Bronchial epithelial cell (primary cell): ENCODE results near the gene KIAA0930. TPM values are rescaled to one million over a fixed set of nuclear protein-coding genes. Genes with fewer than 3 reads are reported as not detected.
A peak's percentile ranks its signal among the peaks of the same experiment; 100 is the strongest.

Source experiments
- DNase-seq: peaks from one replicate; pipeline ENCODE4 v3.0.0-alpha.2; 2010; ENCODE audit warnings: low read depth
- FAIRE-seq: peaks from 2 replicates; lab custom pipeline; 2011; peaks lifted over from hg19 to GRCh38; lab: Jason Lieb, UNC
- H3K27me3 ChIP-seq: 2 replicates; pipeline ENCODE4 v1.5.1; 2011; ENCODE audit warnings: low read length; ENCODE audit not compliant: control insufficient read depth, insufficient read depth
- H3K36me3 ChIP-seq: 2 replicates; pipeline ENCODE4 v1.5.1; 2011; ENCODE audit warnings: low read length; ENCODE audit not compliant: control insufficient read depth, insufficient read depth
- H3K4me3 ChIP-seq: 2 replicates; pipeline ENCODE4 v1.5.1; 2011; ENCODE audit warnings: mild to moderate bottlenecking, low read depth, low read length, control low read depth
- total RNA-seq: library from RNA; depleted of rRNA; stranded (reverse); fragments of >200 nt; gene quantifications from 2 replicates; pipeline ENCODE4 v1.2.1, GENCODE V29; 2014
- TF ChIP-seq, protein P1 (sequence below): IDR thresholded peaks from 2 replicates; pipeline ENCODE4 v1.5.1; 2011; ENCODE audit warnings: mild to moderate bottlenecking, moderate library complexity, low read length, control low read depth, inconsistent platforms; ENCODE audit not compliant: insufficient read depth, severe bottlenecking

KIAA0930 gene
- total RNA-seq, 1 donor from 2014 or later = 78.5 TPM

- H3K36me3 ChIP-seq = peaks cover 41% of the 10 kb centered on the region
- DNase-seq (peak; percentile 89), FAIRE-seq (peak; percentile 99)
Measured at GRCh38 chr22:45207981-45208664, 32.6 kb downstream of the KIAA0930 start.

DNA sequence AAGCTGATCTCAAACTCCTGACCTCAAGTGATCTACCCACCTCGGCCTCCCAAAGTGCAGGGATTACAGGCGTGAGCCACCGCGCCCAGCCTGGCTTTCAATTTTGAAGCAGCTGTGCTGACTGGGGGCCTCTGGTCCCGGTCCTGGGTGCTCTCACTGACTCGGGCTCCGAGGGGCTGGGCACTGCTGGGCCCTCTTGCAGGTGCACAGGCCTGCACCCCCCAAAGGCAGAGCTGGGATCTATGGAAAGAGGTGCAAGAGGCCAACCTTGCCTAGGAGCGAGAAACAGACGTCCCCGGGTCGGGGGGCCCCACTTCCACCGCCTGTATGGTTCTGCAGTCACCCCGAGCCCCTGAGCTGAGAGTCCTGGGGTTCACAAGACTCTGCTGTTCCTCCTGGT is 33.2 kb downstream of the KIAA0930 start:
- H3K27me3 ChIP-seq = no peaks in the 10 kb centered on the region
- TF ChIP-seq, protein P1, sequence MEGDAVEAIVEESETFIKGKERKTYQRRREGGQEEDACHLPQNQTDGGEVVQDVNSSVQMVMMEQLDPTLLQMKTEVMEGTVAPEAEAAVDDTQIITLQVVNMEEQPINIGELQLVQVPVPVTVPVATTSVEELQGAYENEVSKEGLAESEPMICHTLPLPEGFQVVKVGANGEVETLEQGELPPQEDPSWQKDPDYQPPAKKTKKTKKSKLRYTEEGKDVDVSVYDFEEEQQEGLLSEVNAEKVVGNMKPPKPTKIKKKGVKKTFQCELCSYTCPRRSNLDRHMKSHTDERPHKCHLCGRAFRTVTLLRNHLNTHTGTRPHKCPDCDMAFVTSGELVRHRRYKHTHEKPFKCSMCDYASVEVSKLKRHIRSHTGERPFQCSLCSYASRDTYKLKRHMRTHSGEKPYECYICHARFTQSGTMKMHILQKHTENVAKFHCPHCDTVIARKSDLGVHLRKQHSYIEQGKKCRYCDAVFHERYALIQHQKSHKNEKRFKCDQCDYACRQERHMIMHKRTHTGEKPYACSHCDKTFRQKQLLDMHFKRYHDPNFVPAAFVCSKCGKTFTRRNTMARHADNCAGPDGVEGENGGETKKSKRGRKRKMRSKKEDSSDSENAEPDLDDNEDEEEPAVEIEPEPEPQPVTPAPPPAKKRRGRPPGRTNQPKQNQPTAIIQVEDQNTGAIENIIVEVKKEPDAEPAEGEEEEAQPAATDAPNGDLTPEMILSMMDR = no peak
- FAIRE-seq (no peak), DNase-seq (no peak)
- no peak overlapping the region for H3K4me3 ChIP-seq
- H3K36me3 ChIP-seq = peaks cover 47% of the 10 kb centered on the region

More at GRCh38 chr22:45207981-45208664, 32.6 kb downstream of the KIAA0930 start:
- Histone ChIP-seq H3K27me3 (no peaks in the 10 kb centered on the region), H3K4me3 (no peak overlapping the region)
- TF ChIP-seq, protein P1 = no peak

DNA sequence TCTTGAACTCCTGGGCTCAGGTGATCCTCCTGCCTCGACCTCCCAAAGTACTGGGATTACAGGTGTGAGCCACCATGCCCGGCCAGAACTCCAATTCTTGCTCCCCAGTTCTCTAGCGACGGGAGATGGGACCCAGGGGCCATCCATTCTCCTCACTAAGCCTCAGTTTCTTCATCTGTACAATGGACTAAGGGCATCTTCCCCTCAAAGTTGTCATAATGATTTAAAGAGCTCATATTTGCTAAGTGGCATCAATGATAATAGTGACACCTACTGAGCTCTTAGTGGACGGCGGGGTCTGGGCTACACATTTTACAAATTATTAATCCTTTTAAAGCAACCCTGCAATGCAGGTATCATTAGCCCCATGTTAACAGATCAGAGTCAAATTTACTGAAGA is 34.5 kb downstream of the KIAA0930 start:
- peaks cover 46% of the 10 kb centered on the region for H3K36me3 ChIP-seq
- no peak for FAIRE-seq
- no peak for DNase-seq
- TF ChIP-seq, protein P1 = no peak
- no peaks in the 10 kb centered on the region for H3K27me3 ChIP-seq
- no peak overlapping the region for H3K4me3 ChIP-seq

- no peak for FAIRE-seq
- H3K4me3 ChIP-seq = no peak overlapping the region
- TF ChIP-seq, protein P1 = no peak
- peaks cover 43% of the 10 kb centered on the region for H3K36me3 ChIP-seq
- no peak for DNase-seq
- no peaks in the 10 kb centered on the region for H3K27me3 ChIP-seq
Measured at GRCh38 chr22:45205276-45205925, 35.3 kb downstream of the KIAA0930 start.

DNA sequence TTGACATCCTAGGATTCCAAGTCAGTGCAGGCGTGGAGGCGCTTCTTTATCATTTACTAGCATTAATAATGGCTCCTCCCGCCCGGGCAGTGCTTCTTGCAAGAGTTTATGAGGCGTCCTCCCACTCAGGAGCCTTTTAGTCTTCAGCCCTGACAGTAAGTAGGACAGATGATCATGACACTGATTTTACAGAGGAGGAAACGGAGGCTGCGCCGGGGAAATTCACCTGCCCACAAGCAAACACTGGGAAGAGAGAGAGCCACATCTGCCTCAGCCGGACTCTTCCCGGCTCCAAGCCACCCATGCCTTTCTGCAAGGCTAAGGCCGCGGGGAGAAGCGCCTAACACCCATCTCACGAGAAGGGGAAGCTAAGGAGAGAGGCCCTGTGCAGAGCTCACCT is 35.9 kb downstream of the KIAA0930 start:
- TF ChIP-seq, protein P1 = no peak
- H3K36me3 ChIP-seq = peaks cover 45% of the 10 kb centered on the region

More for the DNA sequence above, 35.9 kb downstream of the KIAA0930 start:
- no peaks in the 10 kb centered on the region for H3K27me3 ChIP-seq
- H3K4me3 ChIP-seq = no peak overlapping the region
- no peak for DNase-seq
- no peak for FAIRE-seq
